ENCODE measurements around the gene ELMO3. TPM values are rescaled to one million over a fixed set of nuclear protein-coding genes. Genes with fewer than 3 reads are reported as not detected.

The ELMO3 gene
- total and polyA plus RNA-seq, 2 of the 13 experiments (the other 11 are each of a cell fraction or from before 2014, with no cell fraction given) = 2.6 to 4.0 TPM

DNA sequence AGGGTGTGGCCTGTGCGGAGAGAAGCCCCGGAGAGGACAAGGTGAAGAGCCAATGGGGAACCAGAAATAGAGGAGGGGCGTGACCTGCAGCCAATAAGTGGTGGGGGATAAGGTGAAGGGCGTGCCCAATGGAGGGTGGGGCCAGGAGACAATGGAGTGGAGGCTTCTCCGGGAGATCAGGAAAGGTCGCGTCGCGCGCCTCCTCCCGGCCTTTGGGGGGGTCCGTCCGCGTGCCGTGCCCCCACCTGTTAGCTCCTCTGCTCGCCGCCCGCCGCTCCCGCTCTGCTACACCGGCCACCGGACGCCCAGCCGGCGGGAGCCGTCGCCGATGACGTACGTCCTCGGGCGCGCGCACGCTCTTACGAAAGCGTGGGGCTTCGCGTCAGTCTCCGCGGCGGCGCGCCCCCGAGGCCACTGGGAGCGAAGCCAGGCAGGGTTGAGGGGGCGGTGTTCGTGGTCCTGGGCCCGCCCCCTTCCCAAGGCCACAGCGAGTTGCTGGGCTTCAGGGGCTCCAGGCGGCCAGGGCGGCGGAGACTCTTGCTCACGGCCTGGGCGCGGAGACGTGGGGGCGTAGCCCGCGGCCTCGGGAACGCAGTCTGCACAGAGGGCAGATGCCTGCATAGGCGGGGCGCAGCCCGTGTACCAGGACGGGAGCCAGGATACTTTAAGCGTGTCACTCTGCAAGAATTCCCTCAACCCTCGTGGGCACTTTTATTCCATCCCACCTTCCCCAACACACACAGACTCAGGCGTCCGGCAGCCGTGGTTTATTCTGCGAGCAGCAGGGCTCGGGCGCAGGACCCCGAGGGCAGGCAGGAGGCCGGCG is 15.1 kb upstream of the ELMO3 start, which contains the start of gene MATCAP1:
MATCAP1 (minus strand) TSS at position 337 of the 826 bp plus-strand sequence. CDS start 3,353 bp downstream, outside the sequence.
- Histone ChIP-seq H3K4me2 (ENCODE audit: low read depth, low read length) (peak within 1 kb of the TSS; percentile 96), H4K20me1 (ENCODE audit: insufficient read depth, low read length) (no peaks in the 10 kb centered on the region; the same call in 1 of the 2 replicates), H3K9me3 (ENCODE audit: low read length) (no peaks in the 10 kb centered on the region), H3K4me3 (replicated peaks in 1 of 3; ENCODE audit: insufficient read depth in 1 of 3, low read depth in 2 of 3, low read length in 3 of 3) (peak within 1 kb of the TSS; percentile 72 to 98 (median 82)), H3K9ac (ENCODE audit: insufficient read depth, low read depth, low read length) (peak within 1 kb of the TSS; percentile 93), H3K27ac (ENCODE audit: extremely low read length, insufficient read depth, low read length) (peak within 1 kb of the TSS; percentile 82), H3K27me3 (ENCODE audit: control insufficient read depth in 1 of 2, insufficient read depth in 2 of 2, low read length in 2 of 2) (peaks cover 5 to 7% of the 10 kb centered on the region in 2 experiments; a peak in 2 of 5 replicates), H2AFZ (ENCODE audit: low read length) (no peak within 1 kb of the TSS), H3K79me2 (ENCODE audit: insufficient read depth, low read length) (no peaks in the 10 kb centered on the region), H3K4me1 (ENCODE audit: insufficient read depth, low read length) (peaks cover 48% of the 10 kb centered on the region), H3K36me3 (replicated peaks in 1 of 2; ENCODE audit: control insufficient read depth in 1 of 2, insufficient read depth in 2 of 2, low read length in 2 of 2) (no peaks in the 10 kb centered on the region)
- in situ Hi-C loops (cut with HindIII; ENCODE audit: extremely low pct_ligation_motif_present, low pct_unique_long_range_greater_than_20kb) = no loop called here
- WGBS (ENCODE audit: low lambda C conversion rate) = under 1% methylated on average over 51 of the region's 77 CpGs
- intact Hi-C loops (cut with micrococcal nuclease; ENCODE audit: unreplicated experiment) = loop anchor here (1.0 kb wide), 1 partner anchor 14 kb away; the partner anchor contains the start of gene NOL3
- ATAC-seq (peak; percentile 84), DNase-seq (ENCODE audit: low spot score) (peak; percentile 99), FAIRE-seq (peak; percentile 99)
- ChIA-PET CTCF (ENCODE audit: low intra/inter-chr PET ratio, low total read pairs) (interaction anchor here (0.6 to 2.7 kb wide), 4 partner anchors 13 to 206 kb away, joined by 3 to 28 read pairs (median 3); no protein-coding TSS in a partner anchor), POLR2A (interaction anchor here (1.0 to 2.8 kb wide), 4 partner anchors 10 to 155 kb away, joined by 4 to 18 read pairs (median 4); partner anchors contain the start of genes CBFB, FBXL8 and NOL3)
- BruUV-seq (replicated peaks) = TSS peak; percentile 89
- TF ChIP-seq, protein P1, sequence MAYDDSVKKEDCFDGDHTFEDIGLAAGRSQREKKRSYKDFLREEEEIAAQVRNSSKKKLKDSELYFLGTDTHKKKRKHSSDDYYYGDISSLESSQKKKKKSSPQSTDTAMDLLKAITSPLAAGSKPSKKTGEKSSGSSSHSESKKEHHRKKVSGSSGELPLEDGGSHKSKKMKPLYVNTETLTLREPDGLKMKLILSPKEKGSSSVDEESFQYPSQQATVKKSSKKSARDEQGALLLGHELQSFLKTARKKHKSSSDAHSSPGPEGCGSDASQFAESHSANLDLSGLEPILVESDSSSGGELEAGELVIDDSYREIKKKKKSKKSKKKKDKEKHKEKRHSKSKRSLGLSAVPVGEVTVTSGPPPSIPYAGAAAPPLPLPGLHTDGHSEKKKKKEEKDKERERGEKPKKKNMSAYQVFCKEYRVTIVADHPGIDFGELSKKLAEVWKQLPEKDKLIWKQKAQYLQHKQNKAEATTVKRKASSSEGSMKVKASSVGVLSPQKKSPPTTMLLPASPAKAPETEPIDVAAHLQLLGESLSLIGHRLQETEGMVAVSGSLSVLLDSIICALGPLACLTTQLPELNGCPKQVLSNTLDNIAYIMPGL (CRISPR knock-in tag; IDR thresholded peaks at IDR 0.05; ENCODE audit: borderline replicate concordance in 1 of 2, low read depth in 1 of 2) = peak; percentile 88 to 94
- TF ChIP-seq, protein P2, sequence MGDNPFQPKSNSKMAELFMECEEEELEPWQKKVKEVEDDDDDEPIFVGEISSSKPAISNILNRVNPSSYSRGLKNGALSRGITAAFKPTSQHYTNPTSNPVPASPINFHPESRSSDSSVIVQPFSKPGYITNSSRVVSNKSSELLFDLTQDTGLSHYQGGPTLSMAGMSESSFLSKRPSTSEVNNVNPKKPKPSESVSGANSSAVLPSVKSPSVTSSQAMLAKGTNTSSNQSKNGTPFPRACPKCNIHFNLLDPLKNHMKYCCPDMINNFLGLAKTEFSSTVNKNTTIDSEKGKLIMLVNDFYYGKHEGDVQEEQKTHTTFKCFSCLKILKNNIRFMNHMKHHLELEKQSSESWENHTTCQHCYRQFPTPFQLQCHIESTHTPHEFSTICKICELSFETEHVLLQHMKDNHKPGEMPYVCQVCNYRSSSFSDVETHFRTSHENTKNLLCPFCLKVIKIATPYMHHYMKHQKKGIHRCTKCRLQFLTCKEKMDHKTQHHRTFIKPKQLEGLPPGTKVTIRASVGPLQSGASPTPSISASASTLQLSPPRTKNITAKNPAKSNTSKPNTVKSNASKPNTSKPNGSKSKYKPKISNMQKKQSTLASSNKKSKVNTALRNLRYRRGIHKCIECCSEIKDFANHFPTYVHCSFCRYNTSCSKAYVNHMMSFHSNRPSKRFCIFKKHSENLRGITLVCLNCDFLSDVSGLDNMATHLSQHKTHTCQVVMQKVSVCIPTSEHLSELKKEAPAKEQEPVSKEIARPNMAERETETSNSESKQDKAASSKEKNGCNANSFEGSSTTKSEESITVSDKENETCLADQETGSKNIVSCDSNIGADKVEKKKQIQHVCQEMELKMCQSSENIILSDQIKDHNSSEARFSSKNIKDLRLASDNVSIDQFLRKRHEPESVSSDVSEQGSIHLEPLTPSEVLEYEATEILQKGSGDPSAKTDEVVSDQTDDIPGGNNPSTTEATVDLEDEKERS (CRISPR knock-in tag; IDR thresholded peaks at IDR 0.05) = 0 out of 2 replicates have a peak, but pooled peaks have one; percentile 57
- TF ChIP-seq ZNF235 (CRISPR knock-in tag; IDR thresholded peaks at IDR 0.05; ENCODE audit: borderline replicate concordance) = 0 out of 2 replicates have a peak, but pooled peaks have one; percentile 64
- peak; percentile 90 for TF ChIP-seq ZBTB21 (CRISPR knock-in tag; IDR thresholded peaks at IDR 0.05)
- TF ChIP-seq, protein P3, sequence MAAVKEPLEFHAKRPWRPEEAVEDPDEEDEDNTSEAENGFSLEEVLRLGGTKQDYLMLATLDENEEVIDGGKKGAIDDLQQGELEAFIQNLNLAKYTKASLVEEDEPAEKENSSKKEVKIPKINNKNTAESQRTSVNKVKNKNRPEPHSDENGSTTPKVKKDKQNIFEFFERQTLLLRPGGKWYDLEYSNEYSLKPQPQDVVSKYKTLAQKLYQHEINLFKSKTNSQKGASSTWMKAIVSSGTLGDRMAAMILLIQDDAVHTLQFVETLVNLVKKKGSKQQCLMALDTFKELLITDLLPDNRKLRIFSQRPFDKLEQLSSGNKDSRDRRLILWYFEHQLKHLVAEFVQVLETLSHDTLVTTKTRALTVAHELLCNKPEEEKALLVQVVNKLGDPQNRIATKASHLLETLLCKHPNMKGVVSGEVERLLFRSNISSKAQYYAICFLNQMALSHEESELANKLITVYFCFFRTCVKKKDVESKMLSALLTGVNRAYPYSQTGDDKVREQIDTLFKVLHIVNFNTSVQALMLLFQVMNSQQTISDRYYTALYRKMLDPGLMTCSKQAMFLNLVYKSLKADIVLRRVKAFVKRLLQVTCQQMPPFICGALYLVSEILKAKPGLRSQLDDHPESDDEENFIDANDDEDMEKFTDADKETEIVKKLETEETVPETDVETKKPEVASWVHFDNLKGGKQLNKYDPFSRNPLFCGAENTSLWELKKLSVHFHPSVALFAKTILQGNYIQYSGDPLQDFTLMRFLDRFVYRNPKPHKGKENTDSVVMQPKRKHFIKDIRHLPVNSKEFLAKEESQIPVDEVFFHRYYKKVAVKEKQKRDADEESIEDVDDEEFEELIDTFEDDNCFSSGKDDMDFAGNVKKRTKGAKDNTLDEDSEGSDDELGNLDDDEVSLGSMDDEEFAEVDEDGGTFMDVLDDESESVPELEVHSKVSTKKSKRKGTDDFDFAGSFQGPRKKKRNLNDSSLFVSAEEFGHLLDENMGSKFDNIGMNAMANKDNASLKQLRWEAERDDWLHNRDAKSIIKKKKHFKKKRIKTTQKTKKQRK (IDR thresholded peaks at IDR 0.05; ENCODE audit: low read length) = no peak
- TF ChIP-seq, protein P4, sequence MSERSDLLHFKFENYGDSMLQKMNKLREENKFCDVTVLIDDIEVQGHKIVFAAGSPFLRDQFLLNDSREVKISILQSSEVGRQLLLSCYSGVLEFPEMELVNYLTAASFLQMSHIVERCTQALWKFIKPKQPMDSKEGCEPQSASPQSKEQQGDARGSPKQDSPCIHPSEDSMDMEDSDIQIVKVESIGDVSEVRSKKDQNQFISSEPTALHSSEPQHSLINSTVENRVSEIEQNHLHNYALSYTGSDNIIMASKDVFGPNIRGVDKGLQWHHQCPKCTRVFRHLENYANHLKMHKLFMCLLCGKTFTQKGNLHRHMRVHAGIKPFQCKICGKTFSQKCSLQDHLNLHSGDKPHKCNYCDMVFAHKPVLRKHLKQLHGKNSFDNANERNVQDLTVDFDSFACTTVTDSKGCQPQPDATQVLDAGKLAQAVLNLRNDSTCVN (CRISPR knock-in tag; IDR thresholded peaks at IDR 0.05; ENCODE audit: borderline replicate concordance) = peak; percentile 50; the same call in 1 of the 2 replicates
- 0 out of 2 replicates have a peak, but pooled peaks have one; percentile 60 for TF ChIP-seq ZNF441 (CRISPR knock-in tag; IDR thresholded peaks at IDR 0.05; ENCODE audit: borderline replicate concordance)
- TF ChIP-seq ZNF547 (CRISPR knock-in tag; IDR thresholded peaks at IDR 0.05) = peak; percentile 70; the same call in 1 of the 2 replicates
- TF ChIP-seq RAD51 (IDR thresholded peaks at IDR 0.05; ENCODE audit: borderline replicate concordance) = no peak
- no peak; the same call in 1 of the 2 replicates for TF ChIP-seq ARHGAP35 (CRISPR knock-in tag; IDR thresholded peaks at IDR 0.05; ENCODE audit: borderline replicate concordance)
- TF ChIP-seq ZSCAN20 (CRISPR knock-in tag; IDR thresholded peaks at IDR 0.05; ENCODE audit: borderline replicate concordance) = 0 out of 2 replicates have a peak, but pooled peaks have one; percentile 53

Data from HepG2 (cell line).